ENCODE data around the gene MMP11. TPM values are rescaled to one million over a fixed set of nuclear protein-coding genes. Genes with fewer than 3 reads are reported as not detected.

MMP11 gene
- total RNA-seq, 1 donor from 2014 or later, result 3.9 TPM

GRCh38 chr22:23822101-23822671 is 49.5 kb downstream of the MMP11 start:
- no peak for DNase-seq (ENCODE audit: low spot score)
- ATAC-seq, result peak; percentile 23
- intact Hi-C loops (cut with DNase I), result no loop called here

GRCh38 chr22:23823331-23823791 is 50.7 kb downstream of the MMP11 start:
- intact Hi-C loops (cut with DNase I), result no loop called here
- DNase-seq (ENCODE audit: low spot score), result no peak
- ATAC-seq, result no peak

DNA sequence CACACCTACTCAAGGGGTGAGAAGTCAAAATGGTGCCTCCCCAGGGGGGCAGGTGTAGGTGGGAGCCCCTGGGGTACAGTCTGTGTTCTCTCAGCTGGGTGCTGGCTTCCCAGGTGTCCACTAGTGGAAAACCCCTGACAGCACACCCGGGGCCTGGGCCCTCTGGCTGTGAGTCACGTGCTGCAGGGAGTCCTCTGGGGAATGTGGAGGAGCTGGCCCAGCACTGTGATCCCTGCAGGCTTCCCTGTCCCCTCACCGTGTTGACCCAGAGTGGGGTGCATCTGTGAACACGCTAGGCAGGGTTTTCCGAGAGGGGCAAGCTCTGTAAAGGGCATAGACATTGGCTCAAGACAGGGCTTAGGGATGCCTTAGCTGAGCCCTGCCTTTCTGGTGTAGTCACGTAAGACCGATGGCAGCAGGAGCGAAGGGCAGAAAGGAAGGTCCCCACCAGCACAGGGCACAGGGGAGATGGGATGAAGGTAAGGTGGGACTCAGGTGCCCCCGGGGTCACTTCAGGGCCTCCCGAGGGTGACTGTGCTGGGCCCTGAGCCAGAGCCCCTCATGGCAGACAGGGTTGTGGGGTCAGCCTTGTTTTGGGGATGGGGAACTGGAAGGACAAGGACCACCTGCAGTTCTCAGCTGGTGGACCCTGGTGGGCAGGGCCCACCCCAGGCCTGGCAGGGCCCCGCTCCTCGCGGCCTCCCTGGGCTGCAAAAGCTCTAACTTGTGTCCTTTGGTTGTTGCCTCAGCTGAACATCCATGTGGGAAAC is 52.0 kb downstream of the MMP11 start:
- intact Hi-C loops (cut with DNase I), result no loop called here
- DNase-seq (ENCODE audit: low spot score), result no peak
- ATAC-seq, result no peak

- intact Hi-C loops (cut with DNase I), result no loop called here
- no peak for ATAC-seq
- DNase-seq (ENCODE audit: low spot score), result no peak
Measured at GRCh38 chr22:23825246-23825905, 52.7 kb downstream of the MMP11 start.

DNA sequence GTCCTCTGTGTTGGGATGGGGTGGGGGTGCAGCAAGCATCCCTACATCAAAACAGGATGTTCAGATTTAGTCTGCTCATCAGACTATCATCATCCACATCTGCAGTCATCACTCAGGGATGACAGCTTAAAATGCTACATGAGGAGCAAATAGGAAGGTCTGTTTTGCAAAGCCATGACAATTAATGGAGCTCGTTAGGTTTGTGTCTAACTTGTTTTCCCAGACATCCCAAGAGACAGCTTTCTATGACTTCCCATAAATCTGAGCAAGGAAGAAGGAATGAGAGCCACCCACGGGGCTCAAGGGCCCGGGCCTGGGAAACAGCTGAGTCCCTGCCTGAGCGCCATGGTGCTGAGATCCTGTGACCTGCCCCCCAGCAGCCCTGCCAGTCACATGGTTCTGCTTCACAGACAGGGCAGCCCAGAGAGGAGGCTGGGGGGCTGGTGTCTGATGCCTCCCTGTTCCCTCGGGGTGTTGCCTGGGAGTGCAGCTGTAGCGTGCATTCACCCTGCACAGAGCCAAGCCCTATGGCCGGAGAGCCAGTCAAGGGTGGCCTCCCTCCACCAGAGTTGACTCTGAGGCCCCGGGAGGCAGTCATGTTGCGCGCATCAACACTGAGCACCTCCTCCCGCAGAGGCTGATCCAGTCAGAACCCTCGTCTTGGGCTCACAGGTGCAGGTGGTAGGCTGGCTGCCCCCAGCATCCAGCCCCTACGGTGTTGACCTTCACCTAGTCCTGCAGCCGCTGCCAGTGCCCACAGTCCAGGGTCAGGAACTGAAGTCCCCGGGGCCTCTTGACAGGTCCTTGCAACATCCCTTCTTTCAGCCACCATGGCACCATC is 54.1 kb downstream of the MMP11 start:
- ATAC-seq, result no peak

GRCh38 chr22:23827351-23827995 is 54.8 kb downstream of the MMP11 start:
- no peak for DNase-seq (ENCODE audit: low spot score)
- ATAC-seq, result no peak
- intact Hi-C loops (cut with DNase I), result no loop called here

More for the DNA sequence above, 54.1 kb downstream of the MMP11 start:
- no peak for DNase-seq (ENCODE audit: low spot score)
- intact Hi-C loops (cut with DNase I), result no loop called here

DNA sequence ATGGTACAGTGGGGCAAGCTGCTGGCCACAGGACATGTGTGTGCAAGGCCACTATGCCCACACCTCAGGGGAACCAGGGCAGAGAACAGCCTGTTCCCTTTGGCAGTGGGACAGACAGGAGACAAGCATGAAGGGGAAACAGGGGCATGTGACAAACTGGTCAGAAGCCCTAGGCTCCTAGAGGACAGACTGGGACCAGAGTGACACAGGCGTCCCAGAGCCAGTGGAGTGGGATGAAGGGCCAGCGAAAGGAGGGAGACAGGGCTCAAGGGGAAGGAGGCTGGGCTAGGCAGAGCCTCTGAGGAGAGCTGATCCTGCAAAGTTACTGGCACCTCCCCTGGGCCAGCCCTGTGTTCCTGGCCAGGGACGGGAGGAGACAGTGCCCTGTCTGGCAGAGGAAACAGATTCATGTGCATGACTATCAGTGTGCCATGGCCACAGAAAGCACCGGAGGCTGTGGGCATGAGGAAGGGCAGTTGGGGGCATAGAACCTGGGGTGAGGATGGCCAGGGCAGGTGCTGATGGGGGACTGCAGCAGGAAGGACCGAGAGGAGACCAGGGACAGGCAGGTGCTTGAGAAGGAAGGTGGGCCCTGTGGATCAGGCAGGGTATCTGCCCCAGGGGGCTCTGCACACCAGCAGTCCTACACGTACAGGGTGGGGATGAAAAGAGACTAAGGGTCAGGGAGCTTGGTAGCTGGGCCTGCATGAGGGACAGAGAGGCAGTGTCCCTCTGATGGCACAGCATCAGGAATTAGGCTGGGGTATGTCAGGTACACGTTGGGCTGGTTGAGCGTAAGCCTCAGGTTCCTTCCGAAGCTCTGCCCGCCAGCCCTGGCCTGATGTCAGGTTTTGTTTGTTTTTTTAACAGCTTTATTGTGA is 56.4 kb downstream of the MMP11 start:
- ATAC-seq (peak; percentile 15), DNase-seq (ENCODE audit: low spot score) (no peak)
- intact Hi-C loops (cut with DNase I), result no loop called here

- DNase-seq (ENCODE audit: low spot score), result peak; percentile 42
- intact Hi-C loops (cut with DNase I), result no loop called here
- peak; percentile 60 for ATAC-seq
Measured at GRCh38 chr22:23829845-23830372, 57.3 kb downstream of the MMP11 start.

- peak; percentile 47 for DNase-seq (ENCODE audit: low spot score)
- ATAC-seq, result no peak
Measured at GRCh38 chr22:23831261-23831660, 58.6 kb downstream of the MMP11 start.

DNA sequence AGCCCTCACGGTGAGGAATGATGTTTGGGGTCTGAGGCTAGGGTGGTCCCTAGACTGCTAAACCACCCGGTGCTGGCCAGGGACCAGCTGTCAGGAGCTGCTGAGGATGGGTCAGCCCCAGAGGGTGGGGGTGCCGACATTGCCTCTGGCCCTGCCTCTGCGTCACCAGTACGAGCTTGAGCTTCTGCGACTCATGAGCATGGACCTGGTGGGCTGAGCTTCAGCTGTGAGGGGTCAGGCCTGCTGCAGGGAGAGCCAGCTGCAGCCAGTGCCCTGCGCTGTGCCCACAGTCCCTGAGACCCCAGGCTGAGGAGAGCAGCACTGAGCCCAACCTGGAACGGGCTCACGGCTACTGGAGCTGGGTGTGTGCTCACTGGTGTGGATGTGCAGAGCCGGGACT is 59.1 kb downstream of the MMP11 start:
- intact Hi-C loops (cut with DNase I), result no loop called here
- DNase-seq (ENCODE audit: low spot score) (peak; percentile 47), ATAC-seq (no peak)

More at GRCh38 chr22:23831261-23831660, 58.6 kb downstream of the MMP11 start:
- intact Hi-C loops (cut with DNase I), result no loop called here

DNA sequence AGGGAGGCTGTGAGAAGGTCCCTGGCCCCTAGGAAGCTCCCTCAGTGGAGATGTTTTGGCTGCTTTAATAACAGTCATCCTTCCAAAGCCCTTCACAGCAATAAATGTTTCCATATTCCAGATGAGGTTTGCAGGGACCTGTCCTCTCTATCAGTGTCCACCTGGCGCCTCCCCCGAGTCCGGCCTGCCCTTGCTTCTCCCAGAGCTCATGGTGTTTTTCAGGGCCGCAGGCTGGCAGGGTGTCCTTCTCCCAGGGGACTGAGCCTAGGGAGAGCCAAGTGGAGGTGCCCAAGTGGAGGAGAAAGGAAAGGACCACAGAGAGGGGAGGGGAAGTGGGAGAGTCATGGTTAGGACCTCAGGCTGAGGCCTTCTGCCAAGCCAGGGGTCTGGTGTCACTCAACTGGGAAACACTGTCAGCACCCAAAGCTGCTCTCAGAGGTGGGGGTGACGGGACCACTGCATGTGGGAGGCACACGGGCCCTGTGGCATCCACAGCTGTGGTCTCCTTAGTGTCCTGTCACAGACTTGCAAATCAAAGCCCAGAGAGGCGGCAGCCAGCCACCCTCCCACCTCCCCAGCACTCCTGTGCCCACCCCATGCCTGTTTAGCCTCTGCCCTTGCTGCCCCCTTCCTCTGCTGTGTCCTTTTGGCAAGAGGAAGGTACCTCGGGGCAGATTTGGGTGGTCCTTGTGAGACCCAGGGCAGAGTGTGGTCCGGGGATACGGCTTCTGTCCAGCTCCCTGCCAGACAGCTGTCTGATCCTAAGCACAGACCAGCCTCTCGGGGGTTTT is 59.8 kb downstream of the MMP11 start:
- DNase-seq (ENCODE audit: low spot score), result peak; percentile 45
- intact Hi-C loops (cut with DNase I), result no loop called here
- ATAC-seq, result no peak

GRCh38 chr22:23833017-23833751 is 60.5 kb downstream of the MMP11 start:
- intact Hi-C loops (cut with DNase I), result no loop called here
- ATAC-seq (no peak), DNase-seq (ENCODE audit: low spot score) (peak; percentile 53)
